CD4-positive, alpha-beta memory T cell (primary cell): Measurements from ENCODE around the gene EFCAB11. TPM values are rescaled to one million over a fixed set of nuclear protein-coding genes. Genes with fewer than 3 reads are reported as not detected.
"Not testable (repeated sequence)": the region's sequence is repeated elsewhere in the genome, so short reads cannot be mapped to it uniquely, and the experiment has no call there.

Experiments used
- CTCF ChIA-PET: fragments of 350-600 bp; sonication (Branson Sonifier 250); formaldehyde crosslinking; loops from one replicate; lab custom pipeline; 2021; ENCODE audit warnings: inconsistent platforms; ENCODE audit not compliant: partially characterized antibody; lab: Charles Lee
- POLR2A ChIA-PET: fragments of 350-600 bp; sonication (Branson Sonifier 250); formaldehyde crosslinking; loops from one replicate; lab custom pipeline; 2021; ENCODE audit not compliant: partially characterized antibody; lab: Charles Lee
- DNase-seq, 5 donors: peaks; one replicate each; pipeline versions ENCODE4 v3.0.0 to v3.0.0-alpha.2; 2020 to 2022; ENCODE audit warnings: mixed read lengths in 1 of 5
- H3K27ac ChIP-seq: one replicate; pipeline ENCODE4 v1.7.0; 2013; ENCODE audit warnings: low read depth, low read length
- H3K27me3 ChIP-seq: 2 replicates; pipeline ENCODE4 v1.7.0; 2013; ENCODE audit warnings: mild to moderate bottlenecking, low read length, moderate library complexity; ENCODE audit not compliant: insufficient read depth
- H3K36me3 ChIP-seq: 2 replicates; pipeline ENCODE4 v1.7.0; 2013; ENCODE audit warnings: mild to moderate bottlenecking, low read length, moderate library complexity; ENCODE audit not compliant: insufficient read depth
- H3K4me1 ChIP-seq: 2 replicates; pipeline ENCODE4 v1.7.0; 2013; ENCODE audit warnings: mild to moderate bottlenecking, low read length, moderate library complexity; ENCODE audit not compliant: insufficient read depth
- H3K4me3 ChIP-seq, 2 donors: one replicate each; pipeline ENCODE4 v1.7.0; 2013; ENCODE audit warnings: low read length in 2 of 2, mild to moderate bottlenecking in 1 of 2
- H3K9me3 ChIP-seq, 2 donors: one replicate each; pipeline ENCODE4 v1.7.0; 2013; ENCODE audit warnings: low read length in 2 of 2, control low read depth in 1 of 2; ENCODE audit not compliant: control insufficient read depth in 1 of 2
- H3K27ac Mint-ChIP-seq, 7 donors: one replicate each; pipeline ENCODE4 v1.8.0; 2020 to 2021; ENCODE audit warnings: mixed read lengths in 7 of 7, mild to moderate bottlenecking in 6 of 7, inconsistent platforms in 3 of 7, moderate library complexity in 3 of 7
- H3K27me3 Mint-ChIP-seq, 2 donors: one replicate each; pipeline ENCODE4 v1.8.0; 2020 to 2021; ENCODE audit warnings: mixed read lengths in 2 of 2
- H3K36me3 Mint-ChIP-seq, 2 donors: one replicate each; pipeline ENCODE4 v1.8.0; 2020 to 2021; ENCODE audit warnings: mixed read lengths in 2 of 2, inconsistent platforms in 1 of 2, mild to moderate bottlenecking in 1 of 2
- H3K4me1 Mint-ChIP-seq, 4 donors: one replicate each; pipeline ENCODE4 v1.8.0; 2020 to 2021; ENCODE audit warnings: mixed read lengths in 4 of 4, mild to moderate bottlenecking in 1 of 4
- H3K4me3 Mint-ChIP-seq, 8 donors: one replicate each; pipeline ENCODE4 v1.8.0; 2020 to 2021; ENCODE audit warnings: mixed read lengths in 8 of 8, mild to moderate bottlenecking in 7 of 8, moderate library complexity in 6 of 8, inconsistent platforms in 3 of 8
- H3K9me3 Mint-ChIP-seq, 8 donors: one replicate each; pipeline ENCODE4 v1.8.0; 2020 to 2021; ENCODE audit warnings: mixed read lengths in 8 of 8, mild to moderate bottlenecking in 5 of 8, inconsistent platforms in 3 of 8, moderate library complexity in 1 of 8
- intact Hi-C: fragments of 100-400 bp; cut with micrococcal nuclease; formaldehyde crosslinking; loops from one replicate; pipeline ENCODE4 v1.15.1; 2023
- polyA plus RNA-seq, 2 donors: library from polyadenylated mRNA; unstranded; fragments of 300-500 nt; fragmentation: Illumina TruSeq; gene quantifications; one replicate each; pipeline ENCODE4 v1.2.3, GENCODE V29; 2021
- total RNA-seq, 2 experiments: library from RNA; stranded (reverse); gene quantifications; one replicate each; pipeline ENCODE4 v1.2.3, GENCODE V29; 2021

EFCAB11 gene
- total and polyA plus RNA-seq, 4 experiments from 2014 or later, result 0.36 to 2.6 (median 1.9) TPM

GRCh38 chr14:89906000-89906399 is 48.5 kb downstream of the EFCAB11 start:
- no peak overlapping the region for H3K27ac ChIP-seq
- no peaks in the 10 kb centered on the region for H3K9me3 ChIP-seq
- Mint-ChIP-seq H3K9me3 (no peaks in the 10 kb centered on the region), H3K36me3 (no peaks in the 10 kb centered on the region), H3K4me3 (no peak overlapping the region), H3K27me3 (peaks cover 0 to 7% of the 10 kb centered on the region in 2 donors), H3K4me1 (peaks cover 20 to 34% (median 22%) of the 10 kb centered on the region in 4 donors), H3K27ac (no peak overlapping the region)
- H3K36me3 ChIP-seq, result no peaks in the 10 kb centered on the region
- H3K27me3 ChIP-seq, result no peaks in the 10 kb centered on the region
- ChIA-PET POLR2A (no interaction called here), CTCF (no interaction called here)
- H3K4me1 ChIP-seq, result peaks cover 22% of the 10 kb centered on the region
- intact Hi-C loops, result no loop called here
- DNase-seq, result no peak
- H3K4me3 ChIP-seq, result no peak overlapping the region

DNA sequence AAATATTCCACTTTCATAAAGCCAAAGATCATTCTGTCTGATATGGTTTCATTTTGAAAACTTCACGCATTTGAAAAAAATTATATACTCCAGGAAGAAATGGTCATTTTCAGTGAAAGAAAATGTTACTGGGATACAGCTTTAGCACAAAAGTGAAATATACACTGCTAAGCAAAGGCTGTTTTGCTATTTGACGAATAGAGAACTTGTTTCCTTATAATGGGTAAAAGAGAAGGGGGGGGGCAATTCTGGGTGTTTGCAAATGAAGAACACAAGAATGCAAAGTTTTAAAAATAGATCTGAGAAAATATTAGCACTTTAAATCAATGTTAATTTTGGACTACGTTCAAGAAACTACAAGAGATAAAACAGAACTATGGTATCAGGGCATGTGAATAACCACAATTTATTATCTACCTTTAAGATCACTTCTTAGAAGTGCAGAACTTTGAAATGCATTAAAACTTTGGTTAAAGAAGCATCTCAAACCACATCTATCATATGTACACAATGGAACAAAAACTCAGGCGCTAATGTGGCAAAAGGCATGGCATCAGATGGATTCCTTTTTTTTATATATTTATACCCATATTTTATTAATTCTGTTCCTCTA is 51.1 kb downstream of the EFCAB11 start:
- no peaks in the 10 kb centered on the region for H3K27me3 ChIP-seq
- no peaks in the 10 kb centered on the region for H3K36me3 ChIP-seq
- Mint-ChIP-seq H3K36me3 (no peaks in the 10 kb centered on the region), H3K4me1 (peaks cover 20 to 37% (median 23%) of the 10 kb centered on the region in 4 donors), H3K27me3 (no peaks in the 10 kb centered on the region), H3K4me3 (peak overlapping the region; percentile 1 to 81 (median 76)), H3K9me3 (no peaks in the 10 kb centered on the region), H3K27ac (peak overlapping the region in 2 of 7 donors; percentile 30 to 70)
- no peak overlapping the region for H3K4me3 ChIP-seq
- peaks cover 22% of the 10 kb centered on the region for H3K4me1 ChIP-seq
- ChIA-PET POLR2A (interaction anchor here (0.9 kb wide), 1 partner anchor 284 kb away, joined by 3 read pairs; no protein-coding TSS in a partner anchor), CTCF (interaction anchor here (0.9 kb wide), 1 partner anchor 726 kb away, joined by 3 read pairs; no protein-coding TSS in a partner anchor)
- intact Hi-C loops, result loop anchor here (5.0 kb wide), 2 partner anchors 181 to 486 kb away; partner anchors contain the start of gene FOXN3
- DNase-seq, result peak in 4 of 5 donors; percentile 47 to 60 (median 52)
- H3K27ac ChIP-seq, result no peak overlapping the region
- H3K9me3 ChIP-seq, result no peaks in the 10 kb centered on the region

- Histone ChIP-seq H3K36me3 (no peaks in the 10 kb centered on the region), H3K27me3 (no peaks in the 10 kb centered on the region), H3K4me1 (peaks cover 22% of the 10 kb centered on the region), H3K4me3 (no peak overlapping the region), H3K27ac (no peak overlapping the region), H3K9me3 (no peaks in the 10 kb centered on the region)
- POLR2A ChIA-PET, result interaction anchor here (0.9 kb wide), 1 partner anchor 284 kb away, joined by 3 read pairs; no protein-coding TSS in a partner anchor
- no peak for DNase-seq
- Mint-ChIP-seq H3K27ac (peak overlapping the region in 1 of 7 donors; percentile 70), H3K9me3 (no peaks in the 10 kb centered on the region), H3K4me3 (peak overlapping the region; percentile 1 to 81 (median 76)), H3K36me3 (no peaks in the 10 kb centered on the region), H3K27me3 (no peaks in the 10 kb centered on the region), H3K4me1 (peaks cover 20 to 37% (median 23%) of the 10 kb centered on the region in 4 donors)
- intact Hi-C loops, result loop anchor here (5.0 kb wide), 2 partner anchors 181 to 486 kb away; partner anchors contain the start of gene FOXN3
- CTCF ChIA-PET, result interaction anchor here (0.9 kb wide), 1 partner anchor 725 kb away, joined by 3 read pairs; no protein-coding TSS in a partner anchor
Measured at GRCh38 chr14:89902881-89903280, 51.6 kb downstream of the EFCAB11 start.

GRCh38 chr14:89900802-89901201 is 53.7 kb downstream of the EFCAB11 start:
- Mint-ChIP-seq H3K4me3 (no peak overlapping the region), H3K27me3 (no peaks in the 10 kb centered on the region), H3K4me1 (peaks cover 20 to 37% (median 23%) of the 10 kb centered on the region in 4 donors), H3K9me3 (peaks cover 0 to under 1% (median 0%) of the 10 kb centered on the region in 8 donors), H3K36me3 (no peaks in the 10 kb centered on the region), H3K27ac (no peak overlapping the region)
- H3K4me3 ChIP-seq, result no peak overlapping the region
- H3K27me3 ChIP-seq, result no peaks in the 10 kb centered on the region
- H3K36me3 ChIP-seq, result no peaks in the 10 kb centered on the region
- peaks cover 22% of the 10 kb centered on the region for H3K4me1 ChIP-seq
- no peak for DNase-seq
- POLR2A ChIA-PET, result no interaction called here
- CTCF ChIA-PET, result interaction anchor here (1.3 to 1.6 kb wide), 2 partner anchors 13 to 859 kb away, joined by 4 read pairs; no protein-coding TSS in a partner anchor
- intact Hi-C loops, result loop anchor here (1.0 to 5.0 kb wide), 3 partner anchors 179 to 724 kb away; partner anchors contain the start of gene FOXN3
- no peak overlapping the region for H3K27ac ChIP-seq
- no peaks in the 10 kb centered on the region for H3K9me3 ChIP-seq

DNA sequence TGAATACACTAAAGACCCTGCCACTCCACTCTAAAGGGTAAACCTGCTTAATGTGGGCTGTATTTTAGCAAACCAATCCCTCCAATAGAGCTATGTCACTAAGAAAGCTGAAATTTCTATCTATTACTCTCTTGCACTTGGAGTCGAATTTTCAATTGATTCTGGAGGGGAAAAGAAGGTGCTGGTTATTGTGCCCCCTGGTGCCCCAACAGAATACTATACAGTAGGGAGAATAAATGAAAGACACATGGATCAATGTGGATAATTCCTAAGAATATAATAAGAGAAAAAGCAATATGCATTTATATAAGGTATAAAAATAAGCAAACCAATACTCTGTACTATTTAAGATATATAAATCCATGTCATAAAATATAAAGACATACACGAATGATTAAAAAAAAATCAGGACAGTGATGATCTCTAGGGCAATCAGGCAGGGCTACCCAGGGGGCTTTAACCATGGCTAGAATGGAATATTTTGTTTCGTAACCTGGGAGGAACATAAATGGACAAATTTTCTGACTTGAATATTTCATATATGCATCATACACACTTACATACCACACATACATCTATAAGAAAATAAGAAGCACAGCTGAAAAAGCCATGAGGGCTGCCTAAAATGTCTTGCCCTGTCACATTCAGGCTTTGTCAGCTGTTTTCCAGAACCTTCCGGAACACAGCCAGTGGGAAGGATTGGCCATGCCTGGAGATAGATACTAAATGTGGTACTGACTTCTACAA is 54.4 kb downstream of the EFCAB11 start:
- H3K4me3 Mint-ChIP-seq, result no peak overlapping the region

DNA sequence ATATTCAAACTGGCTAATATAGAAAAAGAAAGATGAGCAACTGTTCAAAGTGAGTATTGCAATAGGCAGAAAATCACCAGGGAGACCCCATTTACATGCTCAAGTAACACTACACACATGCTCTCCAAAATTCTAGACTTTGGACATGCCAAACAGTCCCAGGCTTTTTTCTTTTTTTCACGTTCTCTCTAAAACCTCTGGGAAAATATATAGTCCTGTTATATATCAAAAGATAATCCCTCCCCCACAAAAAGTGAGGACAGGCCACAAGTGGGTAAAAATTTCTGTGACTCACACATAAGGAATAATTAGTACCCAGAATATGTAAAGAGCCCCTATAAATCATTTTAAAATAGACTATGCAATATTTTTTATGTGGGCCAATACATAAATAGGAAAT is 55.2 kb downstream of the EFCAB11 start:
- no peak overlapping the region for H3K27ac ChIP-seq
- Mint-ChIP-seq H3K27me3 (no peaks in the 10 kb centered on the region), H3K27ac (no peak overlapping the region), H3K36me3 (no peaks in the 10 kb centered on the region), H3K4me1 (peaks cover 14 to 24% (median 16%) of the 10 kb centered on the region in 4 donors), H3K4me3 (no peak overlapping the region), H3K9me3 (peaks cover 0 to 2% (median 0%) of the 10 kb centered on the region in 8 donors)
- H3K4me3 ChIP-seq, result no peak overlapping the region
- CTCF ChIA-PET, result interaction anchor here (1.3 to 1.6 kb wide), 2 partner anchors 12 to 858 kb away, joined by 4 read pairs; no protein-coding TSS in a partner anchor
- intact Hi-C loops, result no loop called here
- H3K9me3 ChIP-seq, result no peaks in the 10 kb centered on the region
- peaks cover 18% of the 10 kb centered on the region for H3K4me1 ChIP-seq
- H3K36me3 ChIP-seq, result no peaks in the 10 kb centered on the region
- no peak for DNase-seq
- POLR2A ChIA-PET, result no interaction called here
- H3K27me3 ChIP-seq, result no peaks in the 10 kb centered on the region

More for the DNA sequence above, 54.4 kb downstream of the EFCAB11 start:
- peak in 3 of 5 donors; percentile 7 to 16 (median 15) for DNase-seq
- Mint-ChIP-seq H3K4me1 (peaks cover 15 to 31% (median 21%) of the 10 kb centered on the region in 4 donors), H3K36me3 (no peaks in the 10 kb centered on the region), H3K9me3 (peaks cover 0 to 2% (median 0%) of the 10 kb centered on the region in 8 donors), H3K27me3 (no peaks in the 10 kb centered on the region), H3K27ac (no peak overlapping the region)
- Histone ChIP-seq H3K4me3 (no peak overlapping the region), H3K27me3 (no peaks in the 10 kb centered on the region), H3K27ac (no peak overlapping the region), H3K36me3 (no peaks in the 10 kb centered on the region), H3K9me3 (no peaks in the 10 kb centered on the region), H3K4me1 (peaks cover 22% of the 10 kb centered on the region)
- CTCF ChIA-PET, result interaction anchor here (1.3 to 1.6 kb wide), 2 partner anchors 12 to 858 kb away, joined by 4 read pairs; no protein-coding TSS in a partner anchor
- POLR2A ChIA-PET, result no interaction called here
- intact Hi-C loops, result loop anchor here (1.0 to 5.0 kb wide), 3 partner anchors 178 to 723 kb away; partner anchors contain the start of gene FOXN3

DNA sequence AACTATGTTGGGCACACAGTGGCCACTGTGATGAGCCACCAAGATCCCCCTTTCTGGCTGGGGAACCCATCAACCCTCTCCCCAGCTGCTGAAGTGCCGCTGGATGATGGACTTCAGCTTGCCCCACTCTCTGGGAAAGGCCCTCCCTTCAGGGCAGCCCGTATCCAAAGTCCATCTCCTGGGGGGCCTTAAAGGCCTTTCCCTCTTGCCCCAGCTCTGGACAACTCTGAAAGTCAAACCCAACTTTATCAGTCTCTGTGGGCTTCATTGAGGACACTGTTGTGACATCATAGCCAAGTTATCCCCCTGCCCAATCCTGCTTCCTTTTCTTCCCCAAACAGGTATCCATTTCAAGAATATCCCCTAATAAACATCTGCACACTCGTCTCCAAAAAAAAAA is 61.1 kb downstream of the EFCAB11 start:
- H3K36me3 ChIP-seq, POLR2A ChIA-PET, H3K4me3 Mint-ChIP-seq, H3K9me3 ChIP-seq, H3K4me3 ChIP-seq, H3K36me3 Mint-ChIP-seq, intact Hi-C loops, H3K4me1 ChIP-seq, H3K9me3 Mint-ChIP-seq, H3K27me3 Mint-ChIP-seq, H3K27me3 ChIP-seq, CTCF ChIA-PET, DNase-seq, H3K27ac ChIP-seq, H3K27ac Mint-ChIP-seq, H3K4me1 Mint-ChIP-seq: not testable (repeated sequence)
